HG02610 (cell line): Measurements from ENCODE around the gene TESK2.
A peak's percentile ranks its signal among the peaks of the same experiment; 100 is the strongest.

ENCODE experiments used
- ATAC-seq: cut with Tn5 transposase; IDR thresholded peaks from one replicate; pipeline ENCODE4 v1.9.1; 2021; ENCODE audit warnings: mild to moderate bottlenecking, moderate library complexity; ENCODE audit not compliant: unreplicated experiment

Gene TESK2

GRCh38 chr1:45344499-45344898 lies 146.5 kb downstream of the TESK2 start:
- no peak for ATAC-seq

GRCh38 chr1:45340816-45341466 lies 150.0 kb downstream of the TESK2 start:
- ATAC-seq, result no peak

GRCh38 chr1:45339789-45340558 lies 151.0 kb downstream of the TESK2 start, which contains the start of the genes MUTYH and TOE1:
MUTYH (minus strand) TSS chr1:45340440; CDS start chr1:45334505, 5,935 bp downstream.
TOE1 (plus strand) TSS chr1:45340170; CDS start chr1:45340253, 83 bp downstream.
- peak; percentile 80 for ATAC-seq

- ATAC-seq, result no peak
These were observed 153.2 kb downstream of the TESK2 start for GRCh38 chr1:45337630-45338325.

GRCh38 chr1:45335855-45336324 lies 155.1 kb downstream of the TESK2 start:
- ATAC-seq, result no peak

GRCh38 chr1:45334308-45335245 lies 156.4 kb downstream of the TESK2 start:
- ATAC-seq, result no peak

- no peak for ATAC-seq
These were observed 158.6 kb downstream of the TESK2 start for GRCh38 chr1:45332346-45332720.

- no peak for ATAC-seq
These were observed 159.3 kb downstream of the TESK2 start for GRCh38 chr1:45331436-45332345.

- no peak for ATAC-seq
These were observed 161.5 kb downstream of the TESK2 start for GRCh38 chr1:45329445-45329844.

GRCh38 chr1:45328680-45329079 lies 162.3 kb downstream of the TESK2 start:
- ATAC-seq, result no peak

GRCh38 chr1:45327644-45328515 lies 163.1 kb downstream of the TESK2 start:
- ATAC-seq, result no peak

- ATAC-seq, result no peak
These were observed 164.0 kb downstream of the TESK2 start, which contains the start of gene HPDL for GRCh38 chr1:45326627-45327623. HPDL (plus strand) TSS chr1:45326895; CDS start chr1:45327149, 254 bp downstream.

- ATAC-seq, result no peak
These were observed 165.0 kb downstream of the TESK2 start for GRCh38 chr1:45325851-45326506.

GRCh38 chr1:45322486-45323040 lies 168.4 kb downstream of the TESK2 start:
- ATAC-seq, result no peak

- no peak for ATAC-seq
These were observed 169.5 kb downstream of the TESK2 start for GRCh38 chr1:45321444-45321843.

- ATAC-seq, result no peak
These were observed 171.2 kb downstream of the TESK2 start for GRCh38 chr1:45319761-45320160.
